Upper lobe of right lung (tissue), 1 donor: ENCODE data around the gene NAALADL2. TPM values are rescaled to one million over a fixed set of nuclear protein-coding genes. Genes with fewer than 3 reads are reported as not detected.
"Not testable (repeated sequence)": the region's sequence is repeated elsewhere in the genome, so short reads cannot be mapped to it uniquely, and the experiment has no call there.

Source experiments
- ATAC-seq: fragments of 200-7000 bp; cut with Tn5 transposase; one replicate; pipeline ENCODE4 v1.9.1; 2020; ENCODE audit warnings: mild to moderate bottlenecking, moderate library complexity
- DNase-seq: peaks from one replicate; pipeline ENCODE4 v3.0.0-alpha.2; 2020
- H3K27ac ChIP-seq: fragments of 200-600 bp; one replicate; pipeline ENCODE4 v1.8.0; 2022
- H3K27me3 ChIP-seq: fragments of 200-600 bp; one replicate; pipeline ENCODE4 v1.8.0; 2022; ENCODE audit warnings: mild to moderate bottlenecking
- H3K36me3 ChIP-seq: fragments of 200-600 bp; one replicate; pipeline ENCODE4 v1.8.0; 2022
- H3K4me1 ChIP-seq: fragments of 200-600 bp; one replicate; pipeline ENCODE4 v1.8.0; 2022
- H3K4me3 ChIP-seq: fragments of 200-600 bp; one replicate; pipeline ENCODE4 v1.8.0; 2022; ENCODE audit warnings: mild to moderate bottlenecking
- H3K9me3 ChIP-seq: fragments of 200-600 bp; one replicate; pipeline ENCODE4 v1.8.0; 2022
- intact Hi-C: fragments of 100-400 bp; cut with DNase I; formaldehyde crosslinking; loops from one replicate; pipeline ENCODE4 v1.11.0; 2022
- total RNA-seq: library from RNA; stranded (reverse); fragmentation: NEBNext Ultra II Directional; extraction: Animal tissue kit (Norgen Biotek cat#: 25700); gene quantifications from one replicate; pipeline ENCODE4 v1.2.1, GENCODE V29; 2021
- TF ChIP-seq, protein P1 (sequence below): fragments of 200-600 bp; IDR thresholded peaks from one replicate; pipeline ENCODE4 v1.8.0; 2022; ENCODE audit warnings: antibody characterized with exemption
- donor health status: DM: no; HTN: yes; CAD: no; lungs with severe emphysema.

NAALADL2 gene
- total RNA-seq, 1 donor from 2014 or later = 8.5 TPM

DNA sequence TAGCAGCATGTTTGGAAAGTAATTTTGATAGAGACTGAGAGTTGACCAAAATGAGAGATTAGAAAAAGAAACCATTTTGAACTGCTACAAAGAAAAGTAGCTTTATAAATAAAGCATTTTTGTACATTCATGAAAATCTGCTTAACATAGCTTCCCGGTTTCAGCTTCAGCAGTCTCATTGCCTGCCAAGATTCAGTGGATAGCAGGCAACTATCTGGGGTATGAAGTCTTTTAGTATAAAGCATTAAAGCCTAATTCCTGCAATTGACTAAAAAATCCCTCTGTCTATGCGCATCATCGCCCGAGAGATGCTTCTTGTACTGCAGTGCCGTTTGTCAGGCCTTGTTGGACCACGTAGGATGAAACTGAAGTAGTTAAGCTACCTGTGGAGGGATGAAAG lies 588.4 kb downstream of the NAALADL2 start:
- TF ChIP-seq, protein P1, sequence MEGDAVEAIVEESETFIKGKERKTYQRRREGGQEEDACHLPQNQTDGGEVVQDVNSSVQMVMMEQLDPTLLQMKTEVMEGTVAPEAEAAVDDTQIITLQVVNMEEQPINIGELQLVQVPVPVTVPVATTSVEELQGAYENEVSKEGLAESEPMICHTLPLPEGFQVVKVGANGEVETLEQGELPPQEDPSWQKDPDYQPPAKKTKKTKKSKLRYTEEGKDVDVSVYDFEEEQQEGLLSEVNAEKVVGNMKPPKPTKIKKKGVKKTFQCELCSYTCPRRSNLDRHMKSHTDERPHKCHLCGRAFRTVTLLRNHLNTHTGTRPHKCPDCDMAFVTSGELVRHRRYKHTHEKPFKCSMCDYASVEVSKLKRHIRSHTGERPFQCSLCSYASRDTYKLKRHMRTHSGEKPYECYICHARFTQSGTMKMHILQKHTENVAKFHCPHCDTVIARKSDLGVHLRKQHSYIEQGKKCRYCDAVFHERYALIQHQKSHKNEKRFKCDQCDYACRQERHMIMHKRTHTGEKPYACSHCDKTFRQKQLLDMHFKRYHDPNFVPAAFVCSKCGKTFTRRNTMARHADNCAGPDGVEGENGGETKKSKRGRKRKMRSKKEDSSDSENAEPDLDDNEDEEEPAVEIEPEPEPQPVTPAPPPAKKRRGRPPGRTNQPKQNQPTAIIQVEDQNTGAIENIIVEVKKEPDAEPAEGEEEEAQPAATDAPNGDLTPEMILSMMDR = no peak
- ATAC-seq = no peak

DNA sequence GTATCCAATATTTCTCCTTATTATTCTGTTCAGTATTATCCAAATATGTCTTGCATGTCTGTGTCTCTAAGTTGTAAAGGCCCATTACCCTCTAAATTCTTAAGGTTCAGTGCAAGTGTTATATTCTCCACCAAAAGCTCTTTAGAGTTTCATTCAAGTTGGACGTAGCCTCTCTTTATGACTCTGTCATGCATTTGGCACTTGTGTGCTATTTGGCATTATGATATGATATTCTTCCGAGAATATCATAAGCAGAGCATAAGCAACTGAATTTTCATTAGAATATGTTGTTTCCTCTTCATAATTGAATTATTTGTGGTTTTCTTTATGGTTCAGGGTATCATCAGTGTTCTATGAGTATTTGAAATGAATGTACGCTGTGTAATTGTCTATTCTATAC lies 594.2 kb downstream of the NAALADL2 start:
- no peak overlapping the region for H3K4me3 ChIP-seq
- intact Hi-C loops = no loop called here
- H3K9me3 ChIP-seq = no peaks in the 10 kb centered on the region
- ATAC-seq = no peak
- no peaks in the 10 kb centered on the region for H3K36me3 ChIP-seq
- H3K27me3 ChIP-seq = no peaks in the 10 kb centered on the region
- no peaks in the 10 kb centered on the region for H3K4me1 ChIP-seq
- H3K27ac ChIP-seq = no peak overlapping the region
- DNase-seq = no peak
- TF ChIP-seq, protein P1 = no peak

More for the DNA sequence above, 588.4 kb downstream of the NAALADL2 start:
- Histone ChIP-seq H3K9me3 (no peaks in the 10 kb centered on the region), H3K4me1 (no peaks in the 10 kb centered on the region), H3K27me3 (no peaks in the 10 kb centered on the region), H3K4me3 (no peak overlapping the region), H3K36me3 (no peaks in the 10 kb centered on the region), H3K27ac (no peak overlapping the region)
- DNase-seq = no peak
- intact Hi-C loops = no loop called here

DNA sequence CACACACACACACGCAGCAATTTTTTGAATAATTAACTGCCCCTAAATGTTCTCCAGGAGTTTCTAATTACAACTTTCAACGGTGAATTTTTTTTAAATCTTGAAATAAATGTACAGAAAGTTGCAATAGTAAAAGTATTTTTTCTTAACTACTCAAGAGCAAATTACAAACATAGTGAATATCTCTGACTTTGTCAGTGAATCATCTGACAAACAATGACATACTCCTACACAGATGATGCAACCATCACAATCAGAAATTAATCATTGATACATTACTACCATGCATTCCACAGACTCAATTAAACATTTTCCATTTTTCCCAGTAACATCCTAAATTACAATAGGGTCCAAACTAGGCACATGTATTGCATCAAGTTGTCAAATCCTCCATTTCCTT lies 597.3 kb downstream of the NAALADL2 start:
- Histone ChIP-seq H3K4me1 (no peaks in the 10 kb centered on the region), H3K9me3 (no peaks in the 10 kb centered on the region), H3K4me3 (no peak overlapping the region), H3K27me3 (no peaks in the 10 kb centered on the region), H3K27ac (no peak overlapping the region), H3K36me3 (no peaks in the 10 kb centered on the region)
- intact Hi-C loops = no loop called here
- no peak for ATAC-seq
- TF ChIP-seq, protein P1 = no peak
- no peak for DNase-seq

DNA sequence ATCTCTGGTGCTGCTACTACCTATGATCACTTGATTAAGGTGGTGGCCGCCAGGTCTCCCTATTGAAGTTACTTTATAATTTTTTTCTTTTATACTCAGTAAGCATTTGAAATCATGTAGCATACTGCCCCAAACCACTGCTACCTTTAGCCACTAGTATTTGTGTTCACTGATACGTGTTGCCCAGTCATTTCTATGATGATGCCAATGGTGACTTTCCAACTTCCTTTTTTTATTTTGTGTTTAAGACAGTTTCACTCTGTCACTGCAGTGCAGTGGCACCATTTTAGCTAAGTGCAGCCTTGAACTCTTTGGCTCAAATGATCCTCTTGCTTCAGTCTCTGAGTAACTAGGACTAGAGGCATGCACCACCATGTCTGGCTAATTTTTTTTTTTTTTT lies 598.2 kb downstream of the NAALADL2 start:
- intact Hi-C loops = no loop called here
- H3K9me3 ChIP-seq = no peaks in the 10 kb centered on the region
- H3K4me1 ChIP-seq = no peaks in the 10 kb centered on the region
- no peak for ATAC-seq
- H3K36me3 ChIP-seq = no peaks in the 10 kb centered on the region
- H3K27ac ChIP-seq = no peak overlapping the region
- DNase-seq = no peak
- TF ChIP-seq, protein P1 = no peak
- H3K4me3 ChIP-seq = no peak overlapping the region
- no peaks in the 10 kb centered on the region for H3K27me3 ChIP-seq

DNA sequence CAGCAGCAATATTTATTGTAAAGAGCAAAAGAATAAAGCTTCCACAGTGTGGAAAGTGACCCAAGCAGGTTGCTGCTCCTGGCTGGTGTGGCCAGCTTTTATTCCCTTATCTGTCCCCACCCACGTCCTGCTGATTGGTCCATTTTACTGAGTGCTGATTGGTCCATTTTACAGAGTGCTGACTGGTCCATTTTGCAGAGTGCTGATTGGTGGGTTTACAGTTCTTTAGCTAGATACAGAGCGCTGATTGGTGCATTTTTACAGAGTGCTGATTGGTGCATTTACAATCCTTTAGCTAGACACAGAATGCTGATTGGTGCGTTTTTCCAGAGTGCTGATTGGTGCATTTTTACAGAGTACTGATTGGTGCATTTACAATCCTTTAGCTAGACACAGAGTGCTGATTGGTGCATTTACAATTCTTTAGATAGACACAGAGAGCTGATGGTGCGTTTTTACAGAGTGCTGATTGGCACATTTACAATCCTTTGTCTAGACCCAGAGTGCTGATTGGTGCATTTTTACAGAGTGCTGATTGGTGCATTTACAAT lies 601.8 kb downstream of the NAALADL2 start:
- H3K4me3 ChIP-seq, H3K4me1 ChIP-seq, H3K27me3 ChIP-seq, H3K27ac ChIP-seq, DNase-seq, H3K36me3 ChIP-seq, intact Hi-C loops, ATAC-seq, H3K9me3 ChIP-seq: not testable (repeated sequence)

DNA sequence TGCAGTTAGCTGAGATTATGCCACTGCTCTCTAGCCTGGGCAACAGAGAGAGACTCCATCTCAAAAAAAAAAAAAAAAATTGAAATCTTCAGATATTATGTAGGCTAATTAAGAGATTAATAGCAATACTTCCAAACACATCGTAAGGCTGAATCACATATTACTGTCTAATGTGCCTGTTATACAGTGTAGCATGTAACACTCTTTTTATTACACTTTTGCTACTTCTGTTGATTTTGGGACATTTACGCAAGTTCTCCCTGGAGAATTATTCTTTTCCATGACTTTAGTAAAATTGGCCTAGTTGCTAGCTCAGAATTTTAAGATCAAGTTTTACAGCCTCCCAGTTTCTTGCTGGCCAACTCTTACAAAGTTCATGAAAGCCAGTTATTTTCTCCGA lies 605.2 kb downstream of the NAALADL2 start:
- intact Hi-C loops = no loop called here
- no peaks in the 10 kb centered on the region for H3K4me1 ChIP-seq
- no peak for ATAC-seq
- no peak for DNase-seq
- TF ChIP-seq, protein P1 = no peak
- no peaks in the 10 kb centered on the region for H3K9me3 ChIP-seq
- no peaks in the 10 kb centered on the region for H3K27me3 ChIP-seq
- no peak overlapping the region for H3K4me3 ChIP-seq
- H3K27ac ChIP-seq = no peak overlapping the region
- H3K36me3 ChIP-seq = no peaks in the 10 kb centered on the region
